ENCODE measurements around the gene TWNK.

- TF ChIP-seq CTCF (IDR thresholded peaks at IDR 0.05) (no peak), POLR2A (IDR thresholded peaks at IDR 0.05) (no peak)
These were observed 19.3 kb downstream of the TWNK start for GRCh38 chr10:101006593-101007098.
